Pancreas (tissue), 10 donors: ENCODE results near the gene GBGT1. TPM values are rescaled to one million over a fixed set of nuclear protein-coding genes. Genes with fewer than 3 reads are reported as not detected.

Experiments used
- ATAC-seq, 4 donors: fragments of 200-7000 bp; cut with Tn5 transposase; one replicate each; pipeline versions ENCODE4 v1.8.0 to v1.9.1; 2020; ENCODE audit warnings: mild to moderate bottlenecking in 4 of 4, moderate library complexity in 4 of 4
- DNase-seq, 6 donors: peaks; one replicate each; pipeline ENCODE4 v3.0.0-alpha.2; 2020
- FAIRE-seq: peaks from 2 replicates; lab custom pipeline; 2012; peaks lifted over from hg19 to GRCh38; lab: Jason Lieb, UNC
- H3K27ac ChIP-seq, 4 donors: fragments of 200-600 bp; sonication (generic); 1 replicate in 3 of 4; 2 replicates in 1 of 4; pipeline versions ENCODE4 v1.5.0 to v1.8.0; 2020
- H3K27me3 ChIP-seq, 4 donors: fragments of 200-600 bp; one replicate each; pipeline ENCODE4 v1.8.0; 2021
- H3K36me3 ChIP-seq, 3 donors: fragments of 200-600 bp; sonication (generic) in 1 of 3; one replicate each; pipeline versions ENCODE4 v1.5.0 to v1.8.0; 2020 to 2021
- H3K4me1 ChIP-seq, 3 donors: fragments of 200-600 bp; one replicate each; pipeline ENCODE4 v1.8.0; 2021
- H3K4me3 ChIP-seq, 4 donors: fragments of 200-600 bp; sonication (generic) in 2 of 4; one replicate each; pipeline versions ENCODE4 v1.5.0 to v1.8.0; 2020 to 2021
- H3K9me3 ChIP-seq, 4 donors: fragments of 200-600 bp; one replicate each; pipeline ENCODE4 v1.8.0; 2021
- WGBS, 2 donors: extraction: QIAGEN DNeasy Blood & Tissue Kit; methylation state at CpG; one replicate each; pipeline ENCODE4 v1.1.7; 2013; 5-methylcytosine and 5-hydroxymethylcytosine counted together
- intact Hi-C, 3 donors: fragments of 100-400 bp; cut with DNase I; formaldehyde crosslinking; loops; one replicate each; pipeline versions ENCODE4 v1.11.1 to v1.14.2; 2022
- polyA plus RNA-seq, 2 donors: library from polyadenylated mRNA; stranded (reverse); fragments of 200-250 nt; gene quantifications; one replicate each; pipeline ENCODE4 v1.2.3, GENCODE V29; 2013
- total RNA-seq, 6 donors: library from RNA; stranded (reverse); fragmentation: NEBNext Ultra II Directional in 4 of 6; extraction: Animal tissue kit (Norgen Biotek cat#: 25700) in 4 of 6; gene quantifications; one replicate each; pipeline versions ENCODE4 v1.2.1 to v1.2.4, GENCODE V29; 2021 to 2023
- TF ChIP-seq, protein P1 (sequence below), 4 donors: fragments of 200-600 bp; sonication (generic) in 3 of 4; IDR thresholded peaks; one replicate each; pipeline versions ENCODE4 v1.5.0 to v1.8.0; 2021; ENCODE audit warnings: antibody characterized with exemption in 4 of 4
- donor health status: healthy with polysubstance abuse.
- donor health status: DM: no; HTN: no; CAD: no; lungs with moderate emphysema.
- donor health status: DM: no; HTN: no; CAD: no.
- donor health status: control.
- donor health status: control.
- donor health status: Bipolar disorder and iron deficiency.
- donor health status: DM: yes; HTN: yes; CAD: no.
- donor health status: DM: no; HTN: no; CAD: no.
- donor health status: DM: no; HTN: no; CAD: no.
- donor health status: DM: yes; HTN: yes; CAD: no.

The GBGT1 gene
- total and polyA plus RNA-seq, 8 donors = 1.5 to 11.9 (median 4.0) TPM

DNA sequence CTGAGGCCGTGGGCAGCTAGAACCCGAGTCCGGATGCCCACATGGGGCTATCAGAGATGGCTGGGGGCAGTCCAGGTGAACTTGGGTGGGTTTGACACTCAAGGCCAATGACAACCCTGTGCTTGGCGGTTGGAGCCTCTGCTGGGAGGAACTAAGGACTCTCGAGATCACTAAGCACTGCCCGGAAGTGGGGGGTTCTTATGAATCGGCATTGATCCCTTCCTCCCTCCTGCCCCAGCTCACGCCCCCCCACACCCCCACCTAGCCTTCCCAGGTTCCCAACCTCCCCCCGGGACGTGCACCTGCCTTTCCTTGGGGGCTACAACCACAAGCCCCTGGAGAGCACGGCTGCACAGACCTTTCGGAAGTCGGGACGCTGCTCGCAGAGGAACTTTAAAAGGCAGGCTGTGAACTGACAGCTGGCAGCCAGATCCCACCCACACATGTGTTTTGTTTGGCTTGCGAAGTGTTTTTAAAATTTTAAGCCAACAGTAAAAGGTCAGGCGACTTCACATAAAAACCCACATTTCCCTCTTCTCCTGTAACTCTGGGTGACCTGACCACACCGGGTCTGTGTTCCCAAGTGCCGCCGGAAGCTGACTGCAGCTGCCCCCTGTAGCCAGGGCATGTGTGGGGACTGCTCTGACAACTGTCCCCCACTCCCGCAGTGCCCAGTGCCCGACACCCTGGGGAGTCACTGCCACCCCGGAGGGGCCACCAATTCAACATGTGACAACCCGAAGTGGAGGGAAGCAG is 37.6 kb downstream of the GBGT1 start:
- Histone ChIP-seq H3K4me1 (peaks cover 14 to 37% (median 19%) of the 10 kb centered on the region in 3 donors), H3K36me3 (no peaks in the 10 kb centered on the region), H3K27ac (peak overlapping the region; percentile 42 to 83 (median 74)), H3K9me3 (no peaks in the 10 kb centered on the region), H3K27me3 (no peaks in the 10 kb centered on the region), H3K4me3 (peak overlapping the region in 2 of 4 donors; percentile 20 to 26)
- intact Hi-C loops = no loop called here
- TF ChIP-seq, protein P1, sequence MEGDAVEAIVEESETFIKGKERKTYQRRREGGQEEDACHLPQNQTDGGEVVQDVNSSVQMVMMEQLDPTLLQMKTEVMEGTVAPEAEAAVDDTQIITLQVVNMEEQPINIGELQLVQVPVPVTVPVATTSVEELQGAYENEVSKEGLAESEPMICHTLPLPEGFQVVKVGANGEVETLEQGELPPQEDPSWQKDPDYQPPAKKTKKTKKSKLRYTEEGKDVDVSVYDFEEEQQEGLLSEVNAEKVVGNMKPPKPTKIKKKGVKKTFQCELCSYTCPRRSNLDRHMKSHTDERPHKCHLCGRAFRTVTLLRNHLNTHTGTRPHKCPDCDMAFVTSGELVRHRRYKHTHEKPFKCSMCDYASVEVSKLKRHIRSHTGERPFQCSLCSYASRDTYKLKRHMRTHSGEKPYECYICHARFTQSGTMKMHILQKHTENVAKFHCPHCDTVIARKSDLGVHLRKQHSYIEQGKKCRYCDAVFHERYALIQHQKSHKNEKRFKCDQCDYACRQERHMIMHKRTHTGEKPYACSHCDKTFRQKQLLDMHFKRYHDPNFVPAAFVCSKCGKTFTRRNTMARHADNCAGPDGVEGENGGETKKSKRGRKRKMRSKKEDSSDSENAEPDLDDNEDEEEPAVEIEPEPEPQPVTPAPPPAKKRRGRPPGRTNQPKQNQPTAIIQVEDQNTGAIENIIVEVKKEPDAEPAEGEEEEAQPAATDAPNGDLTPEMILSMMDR (IDR thresholded peaks at IDR 0.05) = no peak
- 26 to 27% methylated on average over 24 of the region's 24 CpGs for WGBS, 2 donors
- ATAC-seq (peak; percentile 19 to 39 (median 28)), FAIRE-seq (no peak), DNase-seq (peak in 3 of 6 donors; percentile 34 to 74 (median 63))

DNA sequence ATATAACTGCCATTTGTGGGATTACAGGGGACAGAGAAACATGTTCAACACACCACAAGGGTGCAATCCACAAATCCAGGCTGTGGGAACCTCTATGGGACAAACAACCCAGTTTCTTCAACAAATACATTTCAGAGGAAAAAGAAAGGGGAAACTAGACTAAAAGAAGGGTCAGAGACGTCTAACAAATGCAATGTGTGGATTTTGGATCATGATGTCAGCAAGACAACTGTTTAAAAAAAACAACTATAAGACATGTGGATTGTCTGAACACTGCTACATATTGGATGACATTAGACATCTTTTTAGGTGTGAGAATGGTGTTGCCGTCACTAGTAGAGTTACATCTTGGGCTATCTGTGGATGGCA is 38.8 kb downstream of the GBGT1 start:
- Histone ChIP-seq H3K27ac (no peak overlapping the region), H3K4me3 (no peak overlapping the region), H3K36me3 (no peaks in the 10 kb centered on the region), H3K9me3 (no peaks in the 10 kb centered on the region), H3K27me3 (no peaks in the 10 kb centered on the region), H3K4me1 (peaks cover 16 to 40% (median 20%) of the 10 kb centered on the region in 3 donors)
- DNase-seq (no peak), FAIRE-seq (no peak), ATAC-seq (no peak)
- intact Hi-C loops = no loop called here
- 85 to 87% methylated on average over 2 of the region's 2 CpGs for WGBS, 2 donors
- TF ChIP-seq, protein P1 (IDR thresholded peaks at IDR 0.05) = no peak

DNA sequence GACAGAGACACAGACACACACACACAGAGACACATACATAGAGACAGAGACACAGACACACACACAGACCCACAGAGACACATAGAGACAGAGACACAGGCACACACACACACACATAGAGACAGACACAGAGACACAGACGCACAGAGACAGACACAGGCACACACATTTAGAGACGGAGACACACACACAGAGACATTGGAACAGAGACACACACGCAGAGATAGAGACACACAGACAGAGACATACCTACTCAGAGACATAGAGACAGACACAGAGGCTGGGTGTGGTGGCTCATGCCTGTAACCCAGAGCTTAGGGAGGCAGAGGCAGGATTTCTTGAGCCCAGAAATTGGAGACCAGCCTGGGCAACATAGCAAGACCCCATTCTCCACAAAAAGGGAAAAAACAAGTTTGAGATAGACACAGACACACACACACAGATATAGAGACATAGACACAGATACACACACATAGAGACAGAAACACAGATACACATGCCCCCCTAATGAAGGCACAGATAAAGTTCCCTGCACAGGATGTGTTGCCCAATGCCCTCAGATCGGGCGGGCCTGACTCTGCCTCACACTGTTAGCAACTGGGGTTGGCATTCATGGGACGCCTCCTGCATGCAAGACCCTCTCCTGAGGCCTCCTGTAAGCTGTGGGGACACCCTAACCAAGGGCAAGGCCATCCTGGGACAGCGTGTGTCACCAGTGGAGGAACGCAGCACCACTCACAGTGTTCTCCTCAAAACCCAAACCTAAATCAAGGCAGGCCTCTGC is 39.4 kb downstream of the GBGT1 start:
- Histone ChIP-seq H3K27me3 (no peaks in the 10 kb centered on the region), H3K4me3 (no peak overlapping the region), H3K36me3 (no peaks in the 10 kb centered on the region), H3K9me3 (no peaks in the 10 kb centered on the region), H3K4me1 (peaks cover 22 to 46% (median 24%) of the 10 kb centered on the region in 3 donors), H3K27ac (no peak overlapping the region)
- DNase-seq (no peak), ATAC-seq (no peak), FAIRE-seq (no peak)
- TF ChIP-seq, protein P1 (IDR thresholded peaks at IDR 0.05) = no peak
- 94 to 97% methylated on average over 8 of the region's 8 CpGs for WGBS, 2 donors
- intact Hi-C loops = no loop called here

DNA sequence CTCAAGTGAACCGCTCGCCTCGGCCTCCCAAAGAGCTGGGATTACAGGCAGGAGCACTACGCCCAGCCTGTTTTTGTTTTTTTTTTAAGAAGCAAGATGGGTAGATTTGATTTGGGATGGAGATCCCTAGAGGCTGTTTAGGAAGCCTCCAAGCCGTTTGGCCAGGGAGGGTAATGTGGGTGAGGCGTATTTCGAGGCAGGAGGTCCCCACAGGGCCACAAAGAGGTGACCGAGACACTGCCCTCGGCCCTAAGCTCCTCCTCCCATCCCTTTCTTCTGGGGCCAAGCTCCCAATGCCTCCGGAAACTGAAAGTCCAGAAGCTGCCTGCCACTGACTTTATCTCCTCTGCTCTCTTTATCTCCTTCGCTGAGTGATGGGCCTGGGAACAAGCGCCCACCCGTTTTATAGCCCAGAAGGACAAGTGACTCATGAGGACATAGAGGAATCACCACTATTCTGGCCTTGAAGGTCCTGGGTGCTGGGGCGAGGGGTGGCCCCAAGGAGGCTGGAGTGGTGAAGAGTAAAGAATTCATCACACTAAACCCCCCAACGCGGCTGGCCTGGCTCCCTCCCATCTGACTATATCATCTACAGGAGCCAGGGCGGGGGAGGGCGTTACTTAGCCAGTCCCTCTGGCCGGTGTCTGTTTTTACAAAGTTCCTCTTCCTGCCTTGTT is 40.6 kb downstream of the GBGT1 start:
- no peaks in the 10 kb centered on the region for H3K36me3 ChIP-seq
- intact Hi-C loops = no loop called here
- WGBS, 2 donors = 63 to 69% methylated on average over 19 of the region's 19 CpGs
- H3K27ac ChIP-seq = peak overlapping the region in 2 of 4 donors; percentile 2 to 89
- FAIRE-seq (no peak), DNase-seq (no peak), ATAC-seq (no peak)
- no peaks in the 10 kb centered on the region for H3K9me3 ChIP-seq
- H3K27me3 ChIP-seq = no peaks in the 10 kb centered on the region
- H3K4me3 ChIP-seq = no peak overlapping the region
- peaks cover 20 to 49% (median 24%) of the 10 kb centered on the region in 3 donors for H3K4me1 ChIP-seq
- TF ChIP-seq, protein P1 (IDR thresholded peaks at IDR 0.05) = no peak
